Naive thymus-derived CD4-positive, alpha-beta T cell (primary cell): Measurements from ENCODE around the gene PLEKHM3. TPM values are rescaled to one million over a fixed set of nuclear protein-coding genes. Genes with fewer than 3 reads are reported as not detected.
A peak's percentile ranks its signal among the peaks of the same experiment; 100 is the strongest.

ENCODE experiments used
- ATAC-seq: fragments of 150-1000 bp; cut with Tn5 transposase; 2 replicates; pipeline ENCODE4 v1.10.0; 2021; ENCODE audit warnings: mild to moderate bottlenecking, moderate library complexity
- CTCF ChIA-PET: fragments of 350-600 bp; sonication (Branson Sonifier 250); formaldehyde crosslinking; loops from one replicate; lab custom pipeline; 2021; ENCODE audit warnings: antibody characterized with exemption; lab: Charles Lee
- POLR2A ChIA-PET: fragments of 350-600 bp; sonication (Branson Sonifier 250); formaldehyde crosslinking; loops from one replicate; lab custom pipeline; 2021; ENCODE audit warnings: antibody characterized with exemption, inconsistent platforms; lab: Charles Lee
- DNase-seq, 9 donors: peaks; one replicate each; pipeline versions ENCODE4 v3.0.0 to v3.0.0-alpha.2; 2020 to 2022; ENCODE audit warnings: mixed read lengths in 1 of 9
- H3K27ac ChIP-seq: one replicate; pipeline ENCODE4 v1.7.0; 2013; ENCODE audit warnings: mild to moderate bottlenecking, low read depth, low read length, moderate library complexity
- H3K27me3 ChIP-seq, 2 donors: one replicate each; pipeline ENCODE4 v1.7.0; 2013; ENCODE audit warnings: low read length in 2 of 2, mild to moderate bottlenecking in 2 of 2, moderate library complexity in 2 of 2; ENCODE audit not compliant: control insufficient read depth in 2 of 2, insufficient read depth in 2 of 2
- H3K36me3 ChIP-seq, 3 experiments: 1 replicate in 2 of 3; 2 replicates in 1 of 3; pipeline ENCODE4 v1.7.0; 2013; ENCODE audit warnings: low read length in 3 of 3, mild to moderate bottlenecking in 3 of 3, moderate library complexity in 1 of 3; ENCODE audit not compliant: insufficient read depth in 3 of 3, control insufficient read depth in 2 of 3
- H3K4me1 ChIP-seq, 2 donors: one replicate each; pipeline ENCODE4 v1.7.0; 2013; ENCODE audit warnings: low read length in 2 of 2, mild to moderate bottlenecking in 2 of 2, moderate library complexity in 1 of 2; ENCODE audit not compliant: control insufficient read depth in 2 of 2, insufficient read depth in 2 of 2
- H3K4me3 ChIP-seq: 2 replicates; pipeline ENCODE4 v1.7.0; 2013; ENCODE audit warnings: mild to moderate bottlenecking, low read length
- H3K9me3 ChIP-seq, 3 experiments: 1 replicate in 2 of 3; 2 replicates in 1 of 3; pipeline ENCODE4 v1.7.0; 2013; ENCODE audit warnings: low read length in 3 of 3; ENCODE audit not compliant: control insufficient read depth in 2 of 3
- H3K27ac Mint-ChIP-seq, 9 donors: one replicate each; pipeline ENCODE4 v1.8.0; 2020 to 2022; ENCODE audit warnings: mixed read lengths in 9 of 9, mild to moderate bottlenecking in 8 of 9, moderate library complexity in 5 of 9, inconsistent platforms in 2 of 9
- H3K27me3 Mint-ChIP-seq, 5 donors: one replicate each; pipeline ENCODE4 v1.8.0; 2021 to 2022; ENCODE audit warnings: mixed read lengths in 5 of 5, mild to moderate bottlenecking in 1 of 5
- H3K36me3 Mint-ChIP-seq, 5 donors: one replicate each; pipeline ENCODE4 v1.8.0; 2020 to 2022; ENCODE audit warnings: mixed read lengths in 5 of 5, mild to moderate bottlenecking in 3 of 5, inconsistent platforms in 1 of 5
- H3K4me1 Mint-ChIP-seq, 7 donors: one replicate each; pipeline ENCODE4 v1.8.0; 2020 to 2022; ENCODE audit warnings: mixed read lengths in 7 of 7, mild to moderate bottlenecking in 3 of 7, inconsistent platforms in 1 of 7
- H3K4me3 Mint-ChIP-seq, 10 donors: one replicate each; pipeline ENCODE4 v1.8.0; 2020 to 2022; ENCODE audit warnings: mild to moderate bottlenecking in 10 of 10, mixed read lengths in 10 of 10, moderate library complexity in 6 of 10, inconsistent platforms in 2 of 10
- H3K9me3 Mint-ChIP-seq, 11 donors: one replicate each; pipeline ENCODE4 v1.8.0; 2020 to 2022; ENCODE audit warnings: mixed read lengths in 11 of 11, mild to moderate bottlenecking in 4 of 11, inconsistent platforms in 1 of 11, moderate library complexity in 1 of 11
- intact Hi-C, 2 donors: fragments of 100-400 bp; cut with micrococcal nuclease; formaldehyde crosslinking; loops; one replicate each; pipeline ENCODE4 v1.15.1; 2023
- polyA plus RNA-seq, 2 donors: library from polyadenylated mRNA; unstranded; fragments of 300-500 nt; fragmentation: Illumina TruSeq; gene quantifications; one replicate each; pipeline ENCODE4 v1.2.3, GENCODE V29; 2021
- total RNA-seq, 6 experiments: library from RNA in 5 of 6; stranded (reverse) in 5 of 6; gene quantifications; 1 replicate in 5 of 6; 2 replicates in 1 of 6; pipeline ENCODE4 v1.2.3 and lab custom pipeline; 2021 to 2026

PLEKHM3 gene
- total and polyA plus RNA-seq, 7 experiments from 2014 or later = 3.8 to 19.4 (median 13.8) TPM

DNA sequence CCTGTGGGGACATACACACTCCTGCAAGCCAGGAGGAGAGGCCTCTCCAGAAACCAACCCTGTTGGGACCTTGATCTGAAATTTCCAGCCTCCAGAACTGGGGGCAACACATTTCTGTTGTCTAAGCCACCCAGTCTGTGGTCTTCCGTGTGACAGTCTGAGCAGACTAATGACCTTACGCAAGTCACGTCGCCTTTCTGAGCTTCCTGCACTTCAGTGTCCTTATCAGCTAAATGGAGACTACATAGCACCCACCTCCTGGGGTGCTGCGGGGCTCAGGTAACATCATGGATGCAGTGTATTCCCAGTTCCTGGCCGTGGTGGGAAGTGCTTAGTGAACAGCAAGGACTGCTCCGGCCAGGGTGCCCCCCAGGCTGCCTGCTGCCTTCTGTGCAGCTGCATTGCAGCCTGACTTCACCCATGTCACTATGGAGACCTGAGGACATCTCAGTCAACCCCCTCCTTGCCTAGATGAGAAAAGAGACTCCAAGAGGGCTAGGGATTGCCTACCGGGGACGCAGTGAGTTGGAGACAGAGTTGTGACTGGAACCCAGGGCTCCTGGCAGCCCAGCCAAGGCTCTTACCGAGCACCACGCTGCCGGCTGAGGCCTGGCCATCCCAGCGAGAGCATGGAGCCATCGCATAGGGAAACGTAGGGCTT lies 194.4 kb downstream of the PLEKHM3 start:
- DNase-seq (no peak), ATAC-seq (no peak)
- Mint-ChIP-seq H3K4me3 (no peak overlapping the region), H3K4me1 (peaks cover 2 to 22% (median 5%) of the 10 kb centered on the region in 7 donors), H3K36me3 (peaks cover 0 to 25% (median 18%) of the 10 kb centered on the region in 5 donors), H3K9me3 (no peaks in the 10 kb centered on the region), H3K27ac (peak overlapping the region in 1 of 9 donors; percentile 45), H3K27me3 (no peaks in the 10 kb centered on the region)
- ChIA-PET POLR2A (no interaction called here), CTCF (no interaction called here)
- H3K36me3 ChIP-seq = peaks cover 0 to 18% (median 0%) of the 10 kb centered on the region in 3 experiments
- no peaks in the 10 kb centered on the region for H3K4me1 ChIP-seq
- intact Hi-C loops = no loop called here
- H3K27me3 ChIP-seq = no peaks in the 10 kb centered on the region
- H3K4me3 ChIP-seq = no peak overlapping the region
- H3K27ac ChIP-seq = no peak overlapping the region
- H3K9me3 ChIP-seq = no peaks in the 10 kb centered on the region

DNA sequence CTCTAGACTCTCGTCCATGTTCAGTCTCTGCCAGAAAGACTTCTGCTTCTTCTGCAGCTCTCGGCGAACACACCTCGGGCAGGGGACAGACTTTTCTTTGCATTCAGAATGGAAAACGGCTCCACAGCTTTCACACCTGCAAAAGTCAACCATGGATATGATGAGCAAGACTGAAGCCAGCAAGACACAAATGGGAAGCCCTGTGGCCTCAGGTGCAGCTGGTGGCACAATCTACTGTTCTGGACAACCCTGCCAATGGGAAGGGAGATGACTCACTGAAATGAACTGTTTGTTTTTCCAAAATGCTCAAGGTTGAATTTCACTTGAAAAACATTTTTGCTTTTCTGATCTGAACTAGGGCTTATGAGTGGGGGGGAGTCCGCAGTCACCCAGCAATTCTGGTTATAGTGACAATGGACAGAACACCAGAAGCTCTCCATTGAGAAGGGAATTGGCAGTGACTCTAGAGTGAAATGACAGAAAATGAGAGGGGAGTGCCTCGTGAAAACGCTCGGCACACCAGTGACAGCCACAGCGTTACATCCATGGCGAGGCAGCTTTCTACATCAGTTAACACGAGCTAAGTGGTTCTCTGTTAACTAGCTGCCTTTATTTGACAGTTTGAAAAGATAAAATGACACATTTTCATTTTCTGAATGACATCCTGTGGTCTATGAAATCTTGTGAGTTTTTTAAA lies 196.8 kb downstream of the PLEKHM3 start:
- Histone ChIP-seq H3K4me3 (no peak overlapping the region), H3K9me3 (no peaks in the 10 kb centered on the region), H3K27me3 (no peaks in the 10 kb centered on the region), H3K36me3 (peaks cover 0 to 27% (median 0%) of the 10 kb centered on the region in 3 experiments), H3K4me1 (no peaks in the 10 kb centered on the region), H3K27ac (no peak overlapping the region)
- DNase-seq (no peak), ATAC-seq (no peak)
- Mint-ChIP-seq H3K4me3 (no peak overlapping the region), H3K9me3 (no peaks in the 10 kb centered on the region), H3K4me1 (peaks cover 2 to 20% (median 5%) of the 10 kb centered on the region in 7 donors), H3K27me3 (no peaks in the 10 kb centered on the region), H3K36me3 (peaks cover 0 to 45% (median 26%) of the 10 kb centered on the region in 5 donors), H3K27ac (peak overlapping the region in 1 of 9 donors; percentile 16)
- POLR2A ChIA-PET = no interaction called here
- CTCF ChIA-PET = no interaction called here
- intact Hi-C loops = no loop called here

DNA sequence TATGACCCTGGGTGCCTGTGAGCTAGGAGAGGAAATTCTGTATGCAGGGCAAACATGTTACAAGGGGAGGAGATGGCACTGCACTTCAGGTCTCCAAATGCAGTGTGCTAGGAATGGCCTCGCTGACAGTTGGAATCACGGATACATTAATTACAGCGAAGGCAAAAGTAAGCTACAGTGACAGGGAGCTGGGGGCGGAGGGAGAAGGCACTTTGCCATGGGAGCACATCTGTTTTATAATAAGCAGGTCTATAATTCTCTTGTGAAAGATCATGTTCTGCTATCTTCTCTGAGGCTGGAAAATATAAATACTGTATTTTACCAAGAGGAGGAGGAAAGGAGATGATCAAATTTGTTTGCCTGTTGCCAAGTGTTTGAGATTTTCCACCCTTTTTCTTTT lies 199.3 kb downstream of the PLEKHM3 start:
- Mint-ChIP-seq H3K4me1 (peaks cover 0 to 17% (median 0%) of the 10 kb centered on the region in 7 donors), H3K27me3 (no peaks in the 10 kb centered on the region), H3K27ac (no peak overlapping the region), H3K36me3 (peaks cover 0 to 51% (median 28%) of the 10 kb centered on the region in 5 donors), H3K9me3 (no peaks in the 10 kb centered on the region), H3K4me3 (no peak overlapping the region)
- Histone ChIP-seq H3K27me3 (no peaks in the 10 kb centered on the region), H3K9me3 (no peaks in the 10 kb centered on the region), H3K4me3 (no peak overlapping the region), H3K4me1 (no peaks in the 10 kb centered on the region), H3K27ac (no peak overlapping the region), H3K36me3 (peaks cover 0 to 27% (median 0%) of the 10 kb centered on the region in 3 experiments)
- DNase-seq = no peak
- ATAC-seq = no peak
- CTCF ChIA-PET = no interaction called here
- POLR2A ChIA-PET = no interaction called here
- intact Hi-C loops = no loop called here

DNA sequence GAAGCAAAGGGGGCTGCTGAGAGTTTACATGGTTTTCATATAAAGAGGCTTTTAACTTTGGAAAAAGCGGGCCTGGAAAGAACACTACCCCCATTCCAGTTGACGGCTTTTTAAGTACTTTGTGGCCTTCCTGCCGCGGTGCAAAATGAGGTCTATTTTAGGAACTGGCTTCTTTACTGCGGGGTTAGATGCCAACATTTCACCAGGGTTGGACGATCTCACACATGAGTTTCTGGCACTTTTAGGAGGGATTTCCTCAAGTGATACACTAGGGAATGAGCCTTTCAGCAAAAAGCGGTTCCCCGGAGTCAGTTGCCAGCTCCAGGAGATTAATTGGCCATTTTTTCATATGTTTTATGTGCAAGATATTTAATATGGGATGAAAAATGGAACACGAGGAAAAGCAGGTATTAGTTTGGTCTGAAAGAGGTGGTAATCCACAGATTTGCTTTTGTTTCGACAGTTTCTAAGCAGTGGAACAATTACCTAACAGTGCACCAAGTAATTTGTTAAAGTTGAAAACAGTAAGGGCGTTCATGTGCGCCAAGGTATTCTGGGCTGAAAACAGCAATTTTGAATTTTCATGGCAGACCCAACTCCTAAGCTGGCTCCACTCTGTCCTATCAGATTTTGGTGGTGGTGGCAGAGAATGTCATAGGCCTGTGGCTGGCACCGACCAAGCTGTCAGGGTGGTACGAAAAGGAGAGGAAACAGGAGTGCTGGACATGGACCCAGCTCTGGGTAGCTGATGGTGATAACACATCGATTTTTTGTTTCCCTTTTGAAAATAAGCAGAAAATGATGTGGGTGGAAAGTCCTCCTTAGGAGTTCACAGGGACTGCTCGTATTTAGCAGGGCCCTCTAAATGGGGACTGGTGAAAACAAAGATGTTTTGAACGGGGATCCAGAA lies 200.0 kb downstream of the PLEKHM3 start:
- no peak for ATAC-seq
- POLR2A ChIA-PET = no interaction called here
- no peak for DNase-seq
- intact Hi-C loops = no loop called here
- H3K4me1 ChIP-seq = no peaks in the 10 kb centered on the region
- H3K4me3 ChIP-seq = no peak overlapping the region
- H3K27me3 ChIP-seq = no peaks in the 10 kb centered on the region
- H3K9me3 ChIP-seq = no peaks in the 10 kb centered on the region
- H3K4me3 Mint-ChIP-seq = no peak overlapping the region
- no peaks in the 10 kb centered on the region for H3K27me3 Mint-ChIP-seq
- H3K4me1 Mint-ChIP-seq = peaks cover 0 to 16% (median 0%) of the 10 kb centered on the region in 7 donors
- no peaks in the 10 kb centered on the region for H3K9me3 Mint-ChIP-seq
- CTCF ChIA-PET = no interaction called here
- peak overlapping the region in 1 of 9 donors; percentile 46 for H3K27ac Mint-ChIP-seq
- peaks cover 0 to 27% (median 0%) of the 10 kb centered on the region in 3 experiments for H3K36me3 ChIP-seq
- H3K27ac ChIP-seq = no peak overlapping the region
- peaks cover 0 to 51% (median 28%) of the 10 kb centered on the region in 5 donors for H3K36me3 Mint-ChIP-seq

DNA sequence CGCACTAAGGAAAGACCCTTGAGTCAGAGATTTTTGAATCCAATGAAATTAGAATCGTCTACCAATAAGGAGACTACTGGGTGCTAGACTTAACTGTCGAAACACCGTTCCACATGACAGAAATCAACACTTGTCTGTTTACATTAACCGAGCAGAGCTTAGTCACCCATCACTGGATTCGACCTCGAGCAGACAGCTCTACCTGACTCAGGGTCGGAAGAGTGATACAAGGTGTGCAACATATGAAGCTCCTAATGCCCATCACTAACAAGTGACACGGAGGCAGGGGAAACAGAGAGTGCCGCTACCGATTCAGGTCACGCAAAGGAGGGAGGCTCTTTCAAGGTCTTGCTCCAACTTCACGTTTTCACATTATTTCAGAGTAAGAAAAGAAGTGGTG lies 201.5 kb downstream of the PLEKHM3 start:
- no peak for DNase-seq
- intact Hi-C loops = no loop called here
- H3K27me3 Mint-ChIP-seq = no peaks in the 10 kb centered on the region
- H3K27ac Mint-ChIP-seq = no peak overlapping the region
- Histone ChIP-seq H3K9me3 (no peaks in the 10 kb centered on the region), H3K27me3 (no peaks in the 10 kb centered on the region), H3K4me3 (no peak overlapping the region), H3K27ac (no peak overlapping the region), H3K4me1 (no peaks in the 10 kb centered on the region), H3K36me3 (peaks cover 0 to 27% (median 0%) of the 10 kb centered on the region in 3 experiments)
- no peak overlapping the region for H3K4me3 Mint-ChIP-seq
- CTCF ChIA-PET = no interaction called here
- H3K4me1 Mint-ChIP-seq = peaks cover 0 to 8% (median 0%) of the 10 kb centered on the region in 7 donors
- H3K9me3 Mint-ChIP-seq = no peaks in the 10 kb centered on the region
- peaks cover 0 to 51% (median 26%) of the 10 kb centered on the region in 5 donors for H3K36me3 Mint-ChIP-seq
- POLR2A ChIA-PET = no interaction called here
- no peak for ATAC-seq

DNA sequence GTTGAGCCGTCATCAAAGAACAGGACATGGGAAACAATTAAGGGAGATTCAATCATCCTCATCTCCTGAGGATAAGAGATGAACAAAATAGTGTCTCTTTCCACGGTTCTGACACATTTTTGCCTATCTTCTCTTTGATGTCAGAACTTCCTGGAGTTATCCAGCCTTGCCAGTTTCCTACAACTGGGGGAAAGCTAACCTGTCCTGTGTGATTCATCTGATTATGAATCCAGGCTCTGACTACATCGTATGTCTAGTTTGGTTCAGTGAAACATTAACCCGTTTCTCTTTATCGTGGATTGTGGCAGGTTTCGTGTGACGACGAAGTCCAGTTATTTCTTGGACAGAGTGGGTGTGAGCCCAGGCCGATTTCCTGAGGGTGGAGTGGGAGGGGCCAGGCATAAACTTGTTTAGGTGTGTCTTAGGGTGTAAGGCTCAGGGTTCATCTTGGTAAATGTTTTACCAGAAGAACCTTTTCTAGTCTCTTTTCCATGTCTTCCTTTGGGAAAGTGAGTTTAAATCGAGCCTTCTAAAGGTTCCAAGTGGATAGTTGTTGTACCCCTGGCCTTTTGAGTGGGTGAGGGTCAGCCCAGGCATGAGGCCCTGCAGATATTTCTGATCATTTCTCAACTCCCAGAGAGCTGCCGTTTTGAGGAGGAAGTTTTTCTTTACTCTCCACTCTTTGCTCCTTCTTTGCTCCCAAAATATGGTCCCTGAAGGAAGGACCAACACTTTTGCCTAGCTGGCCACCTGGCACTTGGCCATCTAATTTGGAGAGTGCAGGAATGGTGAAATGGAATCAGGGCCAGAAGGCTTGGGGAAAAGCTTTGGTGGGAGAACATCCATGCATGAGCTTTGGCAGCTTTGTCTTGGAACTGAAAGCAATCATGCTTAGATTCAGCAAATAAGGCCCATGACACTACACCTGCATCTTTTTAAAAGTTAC lies 205.2 kb downstream of the PLEKHM3 start:
- Mint-ChIP-seq H3K27me3 (no peaks in the 10 kb centered on the region), H3K36me3 (peaks cover 0 to 32% (median 10%) of the 10 kb centered on the region in 5 donors), H3K4me1 (peaks cover 0 to 2% (median 0%) of the 10 kb centered on the region in 7 donors), H3K4me3 (no peak overlapping the region), H3K27ac (no peak overlapping the region), H3K9me3 (peaks cover 0 to 2% (median 0%) of the 10 kb centered on the region in 11 donors)
- no peaks in the 10 kb centered on the region for H3K27me3 ChIP-seq
- DNase-seq = no peak
- POLR2A ChIA-PET = no interaction called here
- no peaks in the 10 kb centered on the region for H3K9me3 ChIP-seq
- CTCF ChIA-PET = no interaction called here
- H3K36me3 ChIP-seq = peaks cover 0 to 6% (median 0%) of the 10 kb centered on the region in 3 experiments
- H3K4me3 ChIP-seq = no peak overlapping the region
- H3K4me1 ChIP-seq = no peaks in the 10 kb centered on the region
- ATAC-seq = no peak
- intact Hi-C loops = no loop called here
- H3K27ac ChIP-seq = no peak overlapping the region
